GM18873 (cell line): ENCODE data around the gene MBD6.

Experiments used
- ATAC-seq: cut with Tn5 transposase; IDR thresholded peaks from one replicate; pipeline ENCODE4 v1.9.1; 2021; ENCODE audit warnings: mild to moderate bottlenecking, moderate library complexity, moderate number of reproducible peaks; ENCODE audit not compliant: unreplicated experiment, low FRiP score

MBD6 gene

GRCh38 chr12:57525615-57526383, 3.2 kb downstream of the MBD6 start:
- no peak for ATAC-seq

- no peak for ATAC-seq
Observed at GRCh38 chr12:57526477-57527126, 4.0 kb downstream of the MBD6 start.

GRCh38 chr12:57527184-57527583, 4.6 kb downstream of the MBD6 start:
- no peak for ATAC-seq

- ATAC-seq = no peak
Observed at GRCh38 chr12:57528176-57528575, 5.6 kb downstream of the MBD6 start.

- ATAC-seq = no peak
Observed at GRCh38 chr12:57528831-57529555, 6.4 kb downstream of the MBD6 start.

GRCh38 chr12:57529831-57530230, 7.2 kb downstream of the MBD6 start:
- no peak for ATAC-seq

- no peak for ATAC-seq
Observed at GRCh38 chr12:57530396-57531142, 7.9 kb downstream of the MBD6 start.

GRCh38 chr12:57531836-57532235, 9.2 kb downstream of the MBD6 start:
- no peak for ATAC-seq

- no peak for ATAC-seq
Observed at GRCh38 chr12:57533108-57533507, 10.5 kb downstream of the MBD6 start.

- no peak for ATAC-seq
Observed at GRCh38 chr12:57534250-57534649, 11.6 kb downstream of the MBD6 start.

GRCh38 chr12:57534991-57535543, 12.4 kb downstream of the MBD6 start:
- ATAC-seq = no peak

- ATAC-seq = no peak
Observed at GRCh38 chr12:57535764-57536596, 13.4 kb downstream of the MBD6 start.

GRCh38 chr12:57536597-57536942, 13.9 kb downstream of the MBD6 start:
- ATAC-seq = no peak

- ATAC-seq = no peak
Observed at GRCh38 chr12:57539134-57539768, 16.6 kb downstream of the MBD6 start.

GRCh38 chr12:57541001-57541400, 18.4 kb downstream of the MBD6 start:
- ATAC-seq = no peak

- no peak for ATAC-seq
Observed at GRCh38 chr12:57541717-57542116, 19.1 kb downstream of the MBD6 start.

- ATAC-seq = no peak
Observed at GRCh38 chr12:57543581-57543980, 21.0 kb downstream of the MBD6 start.

GRCh38 chr12:57545809-57546437, 23.3 kb downstream of the MBD6 start:
- no peak for ATAC-seq
